Neural cell (in vitro differentiated cells): ENCODE data around the gene ZDHHC11. TPM values are rescaled to one million over a fixed set of nuclear protein-coding genes. Genes with fewer than 3 reads are reported as not detected.

Source experiments
- H2AFZ ChIP-seq: fragments of 200-600, 300-800 bp; sonication (generic), shearing (Covaris generic); 2 replicates; pipeline ENCODE4 v1.6.0; 2014; ENCODE audit warnings: low read depth, mild to moderate bottlenecking, antibody characterized with exemption, low read length, moderate library complexity
- H3F3A ChIP-seq: fragments of 200-600 bp; shearing (Covaris generic); 2 replicates; pipeline ENCODE4 v1.6.1; 2016; ENCODE audit warnings: mild to moderate bottlenecking, moderate library complexity, mixed read lengths, antibody characterized with exemption, low read length; ENCODE audit not compliant: insufficient read depth, poor library complexity, severe bottlenecking
- H3K27ac ChIP-seq: fragments of 200-600, 300-800 bp; sonication (generic), shearing (Covaris generic); 2 replicates; pipeline ENCODE4 v1.5.1; 2014; ENCODE audit warnings: mild to moderate bottlenecking, low read length, moderate library complexity
- H3K27me3 ChIP-seq: fragments of 300-800, 200-600 bp; sonication (generic), shearing (Covaris generic); 2 replicates; pipeline ENCODE4 v1.6.0; 2014; ENCODE audit warnings: mild to moderate bottlenecking, low read depth, low read length, moderate library complexity; ENCODE audit not compliant: insufficient read depth
- H3K36me3 ChIP-seq: fragments of 300-800, 200-600 bp; sonication (generic), shearing (Covaris generic); 2 replicates; pipeline ENCODE4 v1.5.1; 2014; ENCODE audit warnings: mild to moderate bottlenecking, antibody characterized with exemption, low read length, moderate library complexity; ENCODE audit not compliant: insufficient read depth
- H3K4me2 ChIP-seq: fragments of 300-800, 200-600 bp; sonication (generic), shearing (Covaris generic); 2 replicates; pipeline ENCODE4 v1.6.0; 2014; ENCODE audit warnings: mild to moderate bottlenecking, low read length
- H3K4me3 ChIP-seq: fragments of 300-800, 200-600 bp; sonication (generic), shearing (Covaris generic); 2 replicates; pipeline ENCODE4 v1.5.1; 2014; ENCODE audit warnings: mild to moderate bottlenecking, low read length, moderate library complexity
- H3K79me2 ChIP-seq: fragments of 200-600 bp; shearing (Covaris generic); replicated peaks from 2 replicates; pipeline ENCODE4 v1.6.0; 2014; ENCODE audit warnings: mild to moderate bottlenecking, low read length, moderate library complexity; ENCODE audit not compliant: insufficient read depth
- H3K9ac ChIP-seq: fragments of 300-800, 200-600 bp; sonication (generic), shearing (Covaris generic); 2 replicates; pipeline ENCODE4 v1.6.1; 2016; ENCODE audit warnings: mild to moderate bottlenecking, low read length, mixed read lengths
- H3K9me2 ChIP-seq: fragments of 200-600 bp; shearing (Covaris generic); 2 replicates; pipeline ENCODE4 v1.6.1; 2016; ENCODE audit warnings: mild to moderate bottlenecking, low read length, mixed read lengths; ENCODE audit not compliant: insufficient read depth
- H3K9me3 ChIP-seq: fragments of 200-600, 300-800 bp; sonication (generic), shearing (Covaris generic); 2 replicates; pipeline ENCODE4 v1.6.1; 2016; ENCODE audit warnings: mild to moderate bottlenecking, mixed run types, low read length, moderate library complexity, mixed read lengths
- H4K20me1 ChIP-seq: fragments of 200-600 bp; shearing (Covaris generic); 2 replicates; pipeline ENCODE4 v1.6.1; 2016; ENCODE audit warnings: mild to moderate bottlenecking, mixed run types; ENCODE audit not compliant: insufficient read depth
- EP300 ChIP-seq: fragments of 450-650 bp; conservative IDR thresholded peaks from 2 replicates; pipeline ENCODE4 v1.6.1; 2014; ENCODE audit warnings: antibody characterized with exemption, mild to moderate bottlenecking, moderate library complexity; ENCODE audit not compliant: poor library complexity, severe bottlenecking
- EZH2 ChIP-seq: fragments of 200-600, 300-800 bp; shearing (Covaris generic), sonication (generic); IDR thresholded peaks from 2 replicates; pipeline ENCODE4 v1.6.1; 2014; ENCODE audit warnings: antibody characterized with exemption, low read length, borderline replicate concordance, mild to moderate bottlenecking; ENCODE audit not compliant: insufficient read depth, poor library complexity, severe bottlenecking
- MXI1 ChIP-seq: fragments of 450-650 bp; conservative IDR thresholded peaks from 2 replicates; pipeline ENCODE4 v1.6.1; 2014; ENCODE audit warnings: antibody characterized with exemption, mild to moderate bottlenecking; ENCODE audit not compliant: poor library complexity, severe bottlenecking
- POLR2AphosphoS5 ChIP-seq: IDR thresholded peaks from 2 replicates; pipeline ENCODE4 v1.6.1; 2012
- RAD21 ChIP-seq: fragments of 450-650 bp; conservative IDR thresholded peaks from 2 replicates; pipeline ENCODE4 v1.6.1; 2014; ENCODE audit warnings: antibody characterized with exemption, mild to moderate bottlenecking, moderate library complexity
- SMC3 ChIP-seq: fragments of 450-650 bp; conservative IDR thresholded peaks from 2 replicates; pipeline ENCODE4 v1.6.1; 2014; ENCODE audit warnings: antibody characterized with exemption, mild to moderate bottlenecking, moderate library complexity; ENCODE audit not compliant: poor library complexity
- TAF1 ChIP-seq: IDR thresholded peaks from 2 replicates; pipeline ENCODE4 v1.6.1; 2012; ENCODE audit warnings: low read depth
- polyA plus RNA-seq: library from polyadenylated mRNA; depleted of rRNA; stranded (reverse); fragments of >200 nt; gene quantifications from 2 replicates; pipeline ENCODE4 v1.2.3, GENCODE V29; 2014
- TF ChIP-seq, protein P1 (sequence below): fragments of 450-650 bp; IDR thresholded peaks from 2 replicates; pipeline ENCODE4 v1.5.1; 2014; ENCODE audit warnings: antibody characterized with exemption, mild to moderate bottlenecking, moderate library complexity; ENCODE audit not compliant: poor library complexity, severe bottlenecking
- TF ChIP-seq, protein P2 (sequence below): IDR thresholded peaks from 2 replicates; pipeline ENCODE4 v1.6.1; 2012; ENCODE audit warnings: borderline replicate concordance

ZDHHC11 gene
- polyA plus RNA-seq, 1 donor from 2014 or later = 11.4 TPM

DNA sequence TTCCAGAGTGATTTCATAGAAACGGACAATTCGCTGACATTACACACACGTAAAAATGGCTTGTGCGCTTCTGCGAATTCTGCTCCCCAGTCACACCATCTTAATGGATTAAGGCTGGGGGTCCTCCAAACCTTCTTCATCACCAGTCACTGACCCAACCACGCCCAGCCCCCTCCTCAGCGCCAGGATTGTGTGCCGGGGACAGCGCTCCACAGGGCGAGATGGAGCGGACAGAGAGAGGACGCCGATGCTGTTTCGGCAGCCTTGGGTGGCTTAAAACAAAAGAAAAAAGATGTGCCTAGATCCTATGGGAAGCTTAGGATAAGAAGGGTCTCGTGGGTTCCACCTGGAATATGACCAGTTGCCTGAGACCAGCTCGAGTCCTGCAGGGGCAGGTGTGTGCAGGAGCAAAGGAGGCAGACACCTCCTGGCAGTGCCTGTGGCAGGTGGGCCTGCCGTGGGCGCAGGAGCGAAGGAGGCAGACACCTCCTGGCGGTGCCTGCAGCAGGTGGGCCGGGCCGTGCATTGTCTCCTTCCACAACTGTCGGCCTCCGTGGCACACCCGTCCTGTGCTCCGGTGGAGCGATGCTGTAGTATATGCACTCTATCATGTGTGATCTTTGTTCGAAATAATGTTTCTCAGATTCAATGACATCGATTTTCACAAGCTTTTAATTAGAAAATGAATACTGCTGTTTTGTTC, 21.0 kb upstream of the ZDHHC11 start:
- Histone ChIP-seq H3K4me2 (no peak overlapping the region), H3K9me3 (no peaks in the 10 kb centered on the region), H3K27me3 (no peaks in the 10 kb centered on the region), H3K27ac (no peak overlapping the region), H3K9ac (no peak overlapping the region), H3K36me3 (no peaks in the 10 kb centered on the region), H3K4me3 (no peak overlapping the region), H3K79me2 (no peaks in the 10 kb centered on the region), H4K20me1 (no peaks in the 10 kb centered on the region), H3K9me2 (no peaks in the 10 kb centered on the region), H3F3A (no peaks in the 10 kb centered on the region), H2AFZ (no peak overlapping the region)
- TF ChIP-seq TAF1 = no peak
- TF ChIP-seq MXI1 = no peak
- TF ChIP-seq, protein P1, sequence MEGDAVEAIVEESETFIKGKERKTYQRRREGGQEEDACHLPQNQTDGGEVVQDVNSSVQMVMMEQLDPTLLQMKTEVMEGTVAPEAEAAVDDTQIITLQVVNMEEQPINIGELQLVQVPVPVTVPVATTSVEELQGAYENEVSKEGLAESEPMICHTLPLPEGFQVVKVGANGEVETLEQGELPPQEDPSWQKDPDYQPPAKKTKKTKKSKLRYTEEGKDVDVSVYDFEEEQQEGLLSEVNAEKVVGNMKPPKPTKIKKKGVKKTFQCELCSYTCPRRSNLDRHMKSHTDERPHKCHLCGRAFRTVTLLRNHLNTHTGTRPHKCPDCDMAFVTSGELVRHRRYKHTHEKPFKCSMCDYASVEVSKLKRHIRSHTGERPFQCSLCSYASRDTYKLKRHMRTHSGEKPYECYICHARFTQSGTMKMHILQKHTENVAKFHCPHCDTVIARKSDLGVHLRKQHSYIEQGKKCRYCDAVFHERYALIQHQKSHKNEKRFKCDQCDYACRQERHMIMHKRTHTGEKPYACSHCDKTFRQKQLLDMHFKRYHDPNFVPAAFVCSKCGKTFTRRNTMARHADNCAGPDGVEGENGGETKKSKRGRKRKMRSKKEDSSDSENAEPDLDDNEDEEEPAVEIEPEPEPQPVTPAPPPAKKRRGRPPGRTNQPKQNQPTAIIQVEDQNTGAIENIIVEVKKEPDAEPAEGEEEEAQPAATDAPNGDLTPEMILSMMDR = no peak
- TF ChIP-seq EP300 = no peak
- TF ChIP-seq, protein P2, sequence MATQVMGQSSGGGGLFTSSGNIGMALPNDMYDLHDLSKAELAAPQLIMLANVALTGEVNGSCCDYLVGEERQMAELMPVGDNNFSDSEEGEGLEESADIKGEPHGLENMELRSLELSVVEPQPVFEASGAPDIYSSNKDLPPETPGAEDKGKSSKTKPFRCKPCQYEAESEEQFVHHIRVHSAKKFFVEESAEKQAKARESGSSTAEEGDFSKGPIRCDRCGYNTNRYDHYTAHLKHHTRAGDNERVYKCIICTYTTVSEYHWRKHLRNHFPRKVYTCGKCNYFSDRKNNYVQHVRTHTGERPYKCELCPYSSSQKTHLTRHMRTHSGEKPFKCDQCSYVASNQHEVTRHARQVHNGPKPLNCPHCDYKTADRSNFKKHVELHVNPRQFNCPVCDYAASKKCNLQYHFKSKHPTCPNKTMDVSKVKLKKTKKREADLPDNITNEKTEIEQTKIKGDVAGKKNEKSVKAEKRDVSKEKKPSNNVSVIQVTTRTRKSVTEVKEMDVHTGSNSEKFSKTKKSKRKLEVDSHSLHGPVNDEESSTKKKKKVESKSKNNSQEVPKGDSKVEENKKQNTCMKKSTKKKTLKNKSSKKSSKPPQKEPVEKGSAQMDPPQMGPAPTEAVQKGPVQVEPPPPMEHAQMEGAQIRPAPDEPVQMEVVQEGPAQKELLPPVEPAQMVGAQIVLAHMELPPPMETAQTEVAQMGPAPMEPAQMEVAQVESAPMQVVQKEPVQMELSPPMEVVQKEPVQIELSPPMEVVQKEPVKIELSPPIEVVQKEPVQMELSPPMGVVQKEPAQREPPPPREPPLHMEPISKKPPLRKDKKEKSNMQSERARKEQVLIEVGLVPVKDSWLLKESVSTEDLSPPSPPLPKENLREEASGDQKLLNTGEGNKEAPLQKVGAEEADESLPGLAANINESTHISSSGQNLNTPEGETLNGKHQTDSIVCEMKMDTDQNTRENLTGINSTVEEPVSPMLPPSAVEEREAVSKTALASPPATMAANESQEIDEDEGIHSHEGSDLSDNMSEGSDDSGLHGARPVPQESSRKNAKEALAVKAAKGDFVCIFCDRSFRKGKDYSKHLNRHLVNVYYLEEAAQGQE = no peak
- no peak for TF ChIP-seq POLR2AphosphoS5
- TF ChIP-seq SMC3 = no peak
- no peak for TF ChIP-seq RAD21
- TF ChIP-seq EZH2 = no peak

DNA sequence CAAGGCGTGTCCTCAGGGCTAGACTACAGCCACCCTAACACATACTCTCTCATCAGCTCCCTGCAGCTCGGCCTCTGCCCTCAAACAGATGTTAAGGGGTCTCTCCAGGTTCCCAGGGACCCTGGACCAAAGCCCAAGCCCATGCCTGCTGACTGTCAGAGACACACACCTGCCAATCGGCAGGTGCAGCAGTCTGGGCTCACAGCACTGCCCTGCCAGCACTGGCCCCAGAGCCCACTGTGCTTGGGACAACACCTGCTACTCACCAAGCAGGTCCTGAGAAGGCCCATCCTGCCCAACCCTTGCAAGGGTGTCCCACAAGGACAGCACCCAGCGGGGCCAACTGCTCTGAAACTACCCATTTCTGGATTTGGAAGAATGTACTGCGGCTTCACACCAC, 20.2 kb upstream of the ZDHHC11 start:
- Histone ChIP-seq H3K4me3 (no peak overlapping the region), H3K36me3 (no peaks in the 10 kb centered on the region), H3K4me2 (no peak overlapping the region), H4K20me1 (no peaks in the 10 kb centered on the region), H3K9ac (no peak overlapping the region), H3K9me3 (no peaks in the 10 kb centered on the region), H3K27me3 (no peaks in the 10 kb centered on the region), H3F3A (no peaks in the 10 kb centered on the region), H2AFZ (no peak overlapping the region), H3K79me2 (no peaks in the 10 kb centered on the region), H3K27ac (no peak overlapping the region), H3K9me2 (no peaks in the 10 kb centered on the region)
- TF ChIP-seq, protein P1 = no peak
- TF ChIP-seq EP300 = no peak
